ENCODE data around the gene CD55.

GRCh38 chr1:207321790-207322645, 540 bp downstream of the CD55 start:
- TF ChIP-seq MXI1 (conservative IDR thresholded peaks at IDR 0.05; ENCODE audit: poor library complexity, severe bottlenecking) (no peak), EP300 (conservative IDR thresholded peaks at IDR 0.05; ENCODE audit: poor library complexity, severe bottlenecking) (no peak)

All from neural cell (in vitro differentiated cells).